Liver (tissue), 3 donors: Measurements from ENCODE around the gene HPD.

Source experiments
- CTCF ChIP-seq: fragments of 150-350 bp; IDR thresholded peaks from 2 replicates; pipeline ENCODE4 v1.5.1; 2017; ENCODE audit warnings: improper control_type of control experiment, low read depth, low read length; ENCODE audit not compliant: missing input control
- EGR1 ChIP-seq, 2 donors: IDR thresholded peaks; 2 replicates each; pipeline ENCODE4 v1.6.1; 2016 to 2018; ENCODE audit warnings: antibody characterized with exemption in 2 of 2, low read depth in 2 of 2
- TAF1 ChIP-seq: conservative IDR thresholded peaks from 2 replicates; pipeline ENCODE4 v1.6.1; 2016; ENCODE audit warnings: antibody characterized with exemption, mild to moderate bottlenecking
- donor health status: healthy.
- donor health status: healthy.

- TF ChIP-seq TAF1, result no peak
- no peak for TF ChIP-seq CTCF
- TF ChIP-seq EGR1 (IDR thresholded peaks at IDR 0.05; ENCODE audit: low read depth in 2 of 2), result no peak
Measured at GRCh38 chr12:121837680-121838079, 21.0 kb downstream of the HPD start.
